Gastroesophageal sphincter (tissue), 3 donors: ENCODE data around the gene RTF1.

Experiments used
- POLR2A ChIP-seq, 2 donors: fragments of 450-650 bp; IDR thresholded peaks; one replicate each; pipeline ENCODE4 v1.6.1; 2017; ENCODE audit warnings: antibody characterized with exemption in 2 of 2, mild to moderate bottlenecking in 2 of 2, moderate library complexity in 1 of 2
- POLR2AphosphoS5 ChIP-seq: sonication (generic); formaldehyde crosslinking; IDR thresholded peaks from one replicate; pipeline ENCODE4 v1.6.1; 2017; ENCODE audit warnings: antibody characterized with exemption
- TF ChIP-seq, protein P1 (sequence below), 4 experiments: fragments of 200-600 bp in 2 of 4; fragments of 450-650 bp in 2 of 4; sonication (generic) in 1 of 4; IDR thresholded peaks; one replicate each; pipeline ENCODE4 v1.5.1; 2017 to 2019; ENCODE audit warnings: antibody characterized with exemption in 4 of 4, mild to moderate bottlenecking in 2 of 4, moderate library complexity in 2 of 4

DNA sequence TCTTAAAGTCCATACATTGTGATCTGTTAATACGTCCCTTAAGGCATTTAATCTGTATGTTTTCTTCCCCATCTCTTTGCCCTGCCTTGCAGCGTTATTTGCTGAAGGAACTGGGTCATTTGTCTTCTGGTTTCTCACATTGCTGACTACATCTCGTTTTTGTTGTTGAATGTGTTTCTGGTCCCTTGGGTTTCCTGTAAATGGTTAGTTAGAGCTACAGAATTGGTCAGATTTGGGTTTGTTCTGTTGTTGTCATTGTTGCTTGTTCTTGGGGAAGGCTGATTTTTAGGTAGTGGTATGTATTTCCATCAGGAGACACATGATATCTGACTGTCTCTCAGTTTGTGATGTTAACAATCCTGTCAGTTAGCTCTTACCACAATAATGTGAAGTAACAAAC lies 49.8 kb downstream of the RTF1 start:
- no peak for TF ChIP-seq POLR2AphosphoS5
- TF ChIP-seq, protein P1, sequence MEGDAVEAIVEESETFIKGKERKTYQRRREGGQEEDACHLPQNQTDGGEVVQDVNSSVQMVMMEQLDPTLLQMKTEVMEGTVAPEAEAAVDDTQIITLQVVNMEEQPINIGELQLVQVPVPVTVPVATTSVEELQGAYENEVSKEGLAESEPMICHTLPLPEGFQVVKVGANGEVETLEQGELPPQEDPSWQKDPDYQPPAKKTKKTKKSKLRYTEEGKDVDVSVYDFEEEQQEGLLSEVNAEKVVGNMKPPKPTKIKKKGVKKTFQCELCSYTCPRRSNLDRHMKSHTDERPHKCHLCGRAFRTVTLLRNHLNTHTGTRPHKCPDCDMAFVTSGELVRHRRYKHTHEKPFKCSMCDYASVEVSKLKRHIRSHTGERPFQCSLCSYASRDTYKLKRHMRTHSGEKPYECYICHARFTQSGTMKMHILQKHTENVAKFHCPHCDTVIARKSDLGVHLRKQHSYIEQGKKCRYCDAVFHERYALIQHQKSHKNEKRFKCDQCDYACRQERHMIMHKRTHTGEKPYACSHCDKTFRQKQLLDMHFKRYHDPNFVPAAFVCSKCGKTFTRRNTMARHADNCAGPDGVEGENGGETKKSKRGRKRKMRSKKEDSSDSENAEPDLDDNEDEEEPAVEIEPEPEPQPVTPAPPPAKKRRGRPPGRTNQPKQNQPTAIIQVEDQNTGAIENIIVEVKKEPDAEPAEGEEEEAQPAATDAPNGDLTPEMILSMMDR (IDR thresholded peaks at IDR 0.05), result no peak
- no peak for TF ChIP-seq POLR2A (IDR thresholded peaks at IDR 0.05)
